GM19238 (cell line): ENCODE data around the gene NKAIN4.

Source experiments
- DNase-seq: peaks from one replicate; pipeline ENCODE4 v3.0.0; 2011; ENCODE audit warnings: low spot score; ENCODE audit not compliant: insufficient read length

NKAIN4 gene

DNA sequence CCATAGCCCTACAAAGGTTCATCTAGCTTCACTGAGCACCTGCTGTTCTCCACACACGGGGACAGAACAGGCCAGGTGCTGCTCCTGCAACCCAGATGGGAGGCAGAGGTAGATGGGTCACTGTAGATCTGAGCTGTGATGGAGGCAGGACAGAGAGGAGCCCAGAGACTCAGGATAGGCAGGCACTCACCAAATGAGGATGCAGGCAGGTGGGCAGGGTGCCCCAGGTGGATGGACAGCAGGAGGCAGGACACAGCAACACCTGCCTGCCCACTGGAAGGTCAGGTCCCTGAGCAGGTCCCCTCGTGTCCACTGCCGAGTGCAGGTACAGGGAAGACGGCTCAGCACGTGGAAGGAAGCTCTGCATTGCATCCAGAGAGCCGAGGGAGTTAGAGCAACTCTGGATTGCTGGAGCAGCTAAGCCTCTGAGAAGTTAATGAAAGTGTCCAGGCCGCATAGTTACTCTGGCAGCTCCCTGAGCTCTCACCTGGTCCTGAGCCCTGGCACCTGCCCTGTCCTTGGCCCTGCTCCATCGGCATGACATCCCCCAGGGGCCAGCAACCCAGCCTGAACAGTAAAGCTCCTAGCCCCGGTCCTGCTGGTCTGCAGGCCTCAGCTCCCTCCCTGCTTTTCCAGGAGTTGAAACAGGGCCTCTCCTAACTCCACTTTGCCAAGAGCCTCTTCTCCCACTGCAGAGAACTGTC is 33.4 kb downstream of the NKAIN4 start:
- no peak for DNase-seq

- DNase-seq: no peak
Observed at GRCh38 chr20:63219866-63220521, 34.3 kb downstream of the NKAIN4 start.

DNA sequence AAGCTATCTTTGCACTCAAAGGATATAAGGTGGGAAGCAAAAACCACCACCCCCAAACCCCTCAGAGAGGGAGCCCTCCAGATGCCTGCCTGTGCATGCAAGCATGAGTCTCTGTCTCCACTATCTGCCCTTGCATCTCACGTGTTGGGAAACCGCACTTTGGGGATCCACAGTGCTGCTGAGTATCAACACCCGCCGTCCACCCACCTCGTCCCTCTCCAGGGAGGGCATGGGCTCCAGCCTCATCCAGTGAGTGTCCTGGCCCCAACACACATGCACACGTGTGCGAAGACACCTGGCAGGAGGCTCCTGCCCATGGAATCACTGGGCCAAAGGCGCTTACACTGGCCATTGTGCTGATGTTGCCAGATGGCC is 34.8 kb downstream of the NKAIN4 start:
- no peak for DNase-seq

DNA sequence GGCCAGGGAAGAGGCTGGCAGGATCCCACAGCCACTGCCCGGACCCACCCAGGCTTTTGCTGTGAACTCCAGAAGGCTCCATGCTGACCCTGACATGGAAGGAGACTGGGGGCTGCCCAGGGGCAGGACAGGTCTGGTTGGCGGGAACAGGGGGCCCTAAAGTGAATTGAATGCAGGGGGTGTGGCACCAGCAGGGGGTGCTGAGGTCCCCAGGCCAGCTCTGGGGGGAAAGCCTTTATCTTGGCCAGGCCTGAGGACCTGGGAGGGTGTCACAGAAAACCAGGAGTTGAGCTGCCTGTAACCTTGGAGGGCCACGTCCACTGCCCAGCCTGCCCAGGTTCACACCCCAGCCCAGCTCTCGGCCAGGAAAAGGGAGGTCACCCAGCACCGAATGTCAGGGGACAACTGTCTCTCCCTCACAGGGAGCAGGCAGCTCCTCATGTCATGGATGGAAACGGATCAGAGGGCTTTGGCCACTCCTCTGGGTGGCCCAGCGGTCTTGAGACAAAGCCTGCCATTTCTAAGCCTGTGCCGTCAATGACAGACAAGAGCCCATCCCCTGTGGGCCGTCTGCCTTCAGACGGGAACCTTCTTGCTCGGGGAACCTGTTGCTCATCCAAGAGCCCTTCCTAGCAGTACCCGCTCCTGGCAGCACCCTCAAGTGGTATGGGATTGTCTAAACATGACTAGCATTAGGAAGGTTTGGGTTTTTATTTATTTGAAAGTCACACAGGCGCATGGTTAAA is 35.4 kb downstream of the NKAIN4 start:
- DNase-seq: no peak

DNA sequence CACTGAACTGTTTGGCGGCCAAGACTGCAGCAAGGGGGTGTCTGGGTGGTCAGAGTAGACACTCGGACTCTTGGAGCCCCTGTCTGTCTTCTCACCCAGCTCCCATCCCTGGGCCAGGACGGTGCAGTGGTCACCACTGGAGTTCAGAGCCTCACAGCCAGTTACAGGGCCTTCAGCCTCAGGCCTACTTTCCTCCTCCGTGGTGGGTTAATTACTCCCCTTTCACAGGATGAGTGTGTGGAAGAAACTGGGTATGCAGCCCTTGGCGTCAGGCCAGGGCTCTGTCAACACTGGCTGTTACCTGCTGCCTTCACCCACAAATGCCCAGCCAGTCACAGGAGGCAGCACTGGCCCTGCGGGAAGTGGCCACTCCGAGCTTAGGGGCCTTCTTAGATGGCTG is 36.6 kb downstream of the NKAIN4 start:
- no peak for DNase-seq

DNA sequence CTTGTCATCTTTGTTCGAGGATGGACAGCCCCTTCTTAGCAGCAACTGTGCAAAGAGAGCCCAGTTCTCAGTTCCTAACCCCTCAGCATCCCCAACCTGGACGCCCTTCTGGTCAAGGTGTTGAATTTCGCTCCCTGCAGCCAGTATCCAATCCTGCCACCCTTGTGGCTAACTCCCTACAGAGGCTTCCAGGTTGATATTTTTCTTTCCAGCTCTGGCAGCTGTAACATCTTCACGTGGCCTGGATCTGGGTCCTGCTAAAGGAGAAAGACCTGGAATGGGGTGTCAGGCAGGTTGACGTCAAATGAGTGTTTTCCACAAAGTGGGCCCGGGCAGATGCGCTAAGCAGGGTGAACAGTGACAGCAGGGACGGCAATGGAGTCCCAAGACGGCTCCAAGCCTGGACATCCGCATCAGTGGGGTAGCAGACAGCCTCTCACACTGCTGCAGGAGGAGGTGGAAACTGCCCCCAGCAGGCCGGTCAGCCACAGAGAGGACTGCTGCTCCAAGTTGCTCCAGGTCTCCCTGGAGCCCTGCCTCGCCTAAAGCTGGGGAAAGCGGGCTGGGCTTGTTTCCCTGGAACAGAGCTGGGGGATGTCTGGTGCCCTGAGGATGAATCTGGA is 37.3 kb downstream of the NKAIN4 start:
- DNase-seq: no peak

GRCh38 chr20:63216041-63216848 is 38.0 kb downstream of the NKAIN4 start, which contains the start of gene YTHDF1:
Gene YTHDF1, minus strand, starts transcription at chr20:63216131. Its CDS starts 239 bp downstream, at chr20:63215892.
- DNase-seq: peak; percentile 99

- DNase-seq: peak; percentile 47
Observed at GRCh38 chr20:63215101-63216040, 38.9 kb downstream of the NKAIN4 start.

DNA sequence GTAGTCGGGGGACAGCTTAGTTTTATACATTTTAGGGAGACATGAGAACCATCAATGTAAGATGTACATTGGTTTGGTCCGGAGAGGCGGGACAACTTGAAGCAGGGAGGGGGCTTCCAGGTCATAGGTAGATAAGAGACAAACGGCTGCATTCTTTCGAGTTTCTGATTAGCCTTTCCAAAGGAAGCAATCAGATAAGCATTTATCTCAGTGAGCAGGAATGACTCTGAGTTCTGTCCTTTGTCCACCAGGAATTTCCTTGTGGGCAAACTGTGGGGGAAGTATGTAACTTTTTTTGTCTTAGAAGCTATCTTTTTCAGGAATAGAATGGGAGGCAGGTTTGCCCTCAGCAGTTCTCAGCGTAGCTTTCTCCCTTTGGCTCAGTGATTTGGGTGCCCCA is 39.7 kb downstream of the NKAIN4 start:
- no peak for DNase-seq

DNA sequence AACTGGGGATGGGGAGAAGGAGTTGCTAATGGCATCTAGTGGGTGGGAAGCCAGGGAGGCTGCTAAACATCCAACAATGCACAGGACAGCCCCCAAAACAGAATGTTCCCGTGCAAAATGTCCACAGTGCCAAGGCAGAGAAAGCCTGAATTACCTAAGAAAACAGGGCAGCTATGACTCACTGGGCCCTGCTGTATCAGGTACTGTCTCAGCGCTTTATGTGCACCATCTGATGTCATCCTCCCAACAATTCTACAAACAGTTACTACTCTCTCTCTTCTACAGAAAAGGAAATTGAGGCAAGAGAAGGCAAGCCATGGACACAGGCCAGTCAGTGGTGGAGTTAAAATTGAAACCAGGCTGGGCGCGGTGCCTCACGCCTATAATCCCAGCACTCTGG is 41.5 kb downstream of the NKAIN4 start:
- no peak for DNase-seq

DNA sequence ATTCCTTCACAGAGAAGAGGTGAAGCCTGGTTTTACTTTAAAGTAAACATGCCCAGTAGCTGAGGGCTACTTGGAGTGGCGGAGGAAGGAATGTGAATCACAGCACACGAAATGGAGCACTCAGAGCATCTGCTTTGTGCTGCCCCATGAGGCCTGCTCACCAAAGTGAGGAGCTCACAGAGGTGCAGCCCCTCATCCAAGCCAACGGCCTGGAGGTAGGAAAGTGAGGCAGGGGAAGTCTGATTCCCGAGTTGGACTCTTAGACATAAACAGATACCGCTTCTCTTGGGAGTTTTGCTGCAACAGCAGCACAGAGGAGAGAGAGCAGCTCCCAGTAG is 41.9 kb downstream of the NKAIN4 start:
- no peak for DNase-seq

DNA sequence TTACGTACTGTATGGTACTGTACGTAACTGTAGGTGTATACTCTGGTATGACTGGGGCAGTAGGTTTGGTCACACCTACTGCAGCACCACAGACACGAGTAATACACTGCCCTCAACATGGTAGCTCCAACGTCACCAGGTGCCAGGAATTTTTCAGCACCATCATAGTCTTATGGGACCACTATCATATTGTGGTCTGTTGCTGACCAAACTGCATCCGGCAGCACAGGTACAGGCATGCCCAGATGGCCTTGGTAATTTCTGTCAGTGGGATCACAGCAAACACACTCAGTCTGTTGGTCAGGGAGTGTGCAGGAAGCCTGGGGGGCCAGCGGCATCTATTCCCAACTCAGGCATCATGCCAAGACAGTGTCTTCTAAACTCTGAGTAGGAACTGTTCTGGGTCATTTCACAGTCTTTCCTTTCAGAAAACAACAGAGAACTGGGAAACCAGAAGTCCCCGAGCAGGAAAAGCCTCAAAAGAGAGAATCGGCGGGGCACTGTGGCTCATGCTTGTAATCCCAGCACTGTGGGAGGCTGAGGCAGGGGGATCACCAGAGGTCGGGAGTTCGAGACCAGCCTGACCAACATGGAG is 44.2 kb downstream of the NKAIN4 start:
- no peak for DNase-seq

GRCh38 chr20:63208346-63208909 is 45.8 kb downstream of the NKAIN4 start:
- no peak for DNase-seq

DNA sequence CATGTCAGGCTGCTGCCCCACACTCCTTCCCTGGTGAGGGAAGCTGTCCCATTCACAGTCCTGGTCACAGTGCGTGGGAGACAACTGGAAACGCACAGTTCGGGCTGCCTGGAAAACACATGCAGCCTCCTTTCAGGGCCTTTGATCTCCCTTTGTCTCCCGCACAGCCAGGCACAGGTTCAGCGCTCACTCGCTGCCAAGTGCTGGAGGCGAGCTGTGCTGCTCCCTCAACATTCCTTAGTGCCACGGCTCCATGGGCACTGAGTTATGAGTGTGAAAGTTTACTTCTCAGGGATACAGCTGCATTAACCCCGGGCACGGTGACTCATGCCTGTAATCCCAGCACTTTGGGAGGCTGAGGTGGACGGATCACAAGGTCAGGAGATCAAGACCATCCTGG is 47.4 kb downstream of the NKAIN4 start:
- no peak for DNase-seq

DNA sequence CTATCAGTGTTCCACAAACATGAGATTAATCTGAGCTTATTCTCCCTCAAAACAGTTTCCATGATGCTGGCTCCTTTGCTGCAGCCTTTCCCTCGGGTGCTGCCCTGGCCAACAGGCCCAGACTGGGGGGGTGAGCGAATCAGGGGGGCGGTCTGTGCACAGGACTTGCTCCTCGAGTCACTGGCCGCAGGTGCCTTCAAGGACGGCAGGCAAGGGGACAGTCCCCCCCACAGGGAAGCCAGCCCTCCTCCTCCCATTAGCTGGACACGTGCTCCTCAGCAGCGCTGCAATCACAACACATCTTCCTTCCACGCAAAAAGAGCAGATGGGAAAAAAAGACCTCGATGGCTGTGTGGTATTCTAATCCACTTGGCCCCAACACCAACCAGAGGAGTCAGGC is 48.4 kb downstream of the NKAIN4 start:
- no peak for DNase-seq

DNA sequence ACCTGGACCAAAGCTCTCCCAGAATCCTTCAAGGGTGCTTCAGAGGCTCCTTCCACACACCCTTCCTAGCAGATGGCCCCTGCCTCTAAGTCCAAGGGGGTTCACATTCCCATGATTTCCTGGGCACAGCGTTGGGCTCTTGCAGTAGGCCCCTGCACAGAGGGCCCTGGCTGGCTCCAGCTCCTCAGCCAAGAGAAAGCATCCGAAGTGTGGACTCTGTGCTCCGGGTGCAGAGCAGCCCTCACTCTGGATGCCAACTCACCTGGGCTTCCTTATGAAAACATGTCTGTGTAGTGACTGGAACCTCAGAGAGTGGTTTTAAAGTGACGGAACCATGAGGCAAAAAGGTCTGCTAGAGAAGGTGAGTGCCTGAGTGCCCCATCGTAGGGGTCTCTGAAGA is 49.9 kb downstream of the NKAIN4 start:
- no peak for DNase-seq

GRCh38 chr20:63202811-63203526 is 51.3 kb downstream of the NKAIN4 start:
- DNase-seq: no peak

DNA sequence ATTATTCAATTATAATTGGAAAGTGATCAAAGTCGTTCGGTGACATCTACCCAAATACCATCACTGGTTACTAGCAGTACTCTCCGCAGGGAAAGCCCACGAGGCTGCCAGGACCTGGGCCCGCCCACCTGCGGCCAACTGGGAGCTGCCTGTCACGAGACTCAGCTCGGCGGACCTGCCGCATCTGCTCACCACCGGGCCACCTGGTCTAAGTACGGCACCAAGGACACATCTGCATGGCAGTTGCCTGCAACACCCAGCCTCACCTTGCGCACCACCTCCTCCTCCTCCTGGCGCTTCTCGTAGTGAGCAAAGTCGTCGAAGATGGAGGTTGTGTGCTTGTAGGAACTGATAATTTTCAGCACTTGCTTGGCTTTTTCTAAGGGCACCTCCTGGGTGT is 52.2 kb downstream of the NKAIN4 start:
- no peak for DNase-seq

DNA sequence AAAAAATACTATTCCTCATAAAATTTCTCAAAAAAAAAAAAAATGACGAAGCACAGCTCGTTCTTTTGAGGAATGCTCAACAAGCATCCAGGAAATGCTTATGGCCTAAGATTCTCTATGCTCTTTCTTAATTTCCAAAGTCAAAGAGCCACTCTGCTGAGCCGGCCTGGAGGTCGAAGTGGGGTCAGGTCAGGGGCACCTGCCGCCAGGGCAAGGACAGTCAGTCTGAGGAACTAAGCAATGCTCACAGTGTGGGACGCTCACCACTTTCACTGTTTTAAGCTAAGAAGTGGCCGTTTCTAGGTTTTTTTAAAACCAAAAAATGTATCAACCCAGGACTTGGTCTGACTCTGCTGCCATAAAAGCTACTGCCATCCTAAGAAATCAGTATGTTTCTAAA is 55.7 kb downstream of the NKAIN4 start:
- DNase-seq: no peak
